NCI-H82 treated with DMSO at 0.1 percent for 48 hours (cell line): ENCODE measurements around the gene RBM47.
"Not testable (repeated sequence)": the region's sequence is repeated elsewhere in the genome, so short reads cannot be mapped to it uniquely, and the experiment has no call there.

Experiments used
- DNase-seq: peaks from one replicate; lab custom pipeline; 2025; ENCODE audit not compliant: unreplicated experiment; lab: John Stamatoyannopoulos, UW

RBM47 gene

GRCh38 chr4:40418430-40419230 is 211.0 kb downstream of the RBM47 start:
- no peak for DNase-seq

DNA sequence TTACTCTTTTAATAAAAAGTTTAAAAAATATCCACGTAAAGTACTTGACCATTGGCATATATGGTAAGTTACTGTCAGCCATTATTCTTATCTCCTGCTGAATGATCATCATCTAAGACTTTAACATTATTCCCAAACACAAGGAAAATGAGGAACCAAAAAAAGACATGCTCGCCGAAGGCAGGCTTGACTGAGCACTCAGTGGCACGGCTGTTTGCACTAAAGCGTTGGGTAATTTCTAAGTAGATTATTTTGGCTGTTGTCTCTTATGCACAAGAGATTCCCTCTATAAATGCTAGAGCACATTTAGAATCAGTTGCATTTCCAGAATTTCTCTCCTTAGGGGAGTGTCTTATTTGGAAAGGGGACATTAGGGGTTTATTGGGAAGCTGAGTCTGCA is 211.7 kb downstream of the RBM47 start:
- DNase-seq, result no peak

- DNase-seq, result no peak
These were observed 215.0 kb downstream of the RBM47 start for GRCh38 chr4:40414673-40415072.

GRCh38 chr4:40412866-40413795 is 216.5 kb downstream of the RBM47 start:
- DNase-seq, result no peak

- DNase-seq, result no peak
These were observed 217.3 kb downstream of the RBM47 start for GRCh38 chr4:40412388-40412787.

DNA sequence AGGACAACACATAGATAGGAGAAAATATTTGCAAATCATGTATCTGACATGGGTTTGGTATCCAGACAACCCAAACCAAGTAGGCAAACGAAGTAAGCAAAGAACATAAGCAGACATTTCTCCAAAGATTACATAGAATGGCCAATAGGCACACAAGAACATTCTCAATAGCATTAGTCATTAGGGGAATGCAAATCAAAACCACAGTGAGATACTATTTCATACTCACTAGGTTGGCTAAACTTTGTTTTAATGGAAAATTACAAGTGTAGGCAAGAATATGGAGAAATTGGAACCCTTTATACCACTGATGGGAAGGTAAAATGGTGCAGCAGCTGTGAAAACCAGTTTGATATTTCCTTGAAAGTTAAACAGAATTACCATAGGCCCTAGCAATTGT is 219.8 kb downstream of the RBM47 start:
- no peak for DNase-seq

DNA sequence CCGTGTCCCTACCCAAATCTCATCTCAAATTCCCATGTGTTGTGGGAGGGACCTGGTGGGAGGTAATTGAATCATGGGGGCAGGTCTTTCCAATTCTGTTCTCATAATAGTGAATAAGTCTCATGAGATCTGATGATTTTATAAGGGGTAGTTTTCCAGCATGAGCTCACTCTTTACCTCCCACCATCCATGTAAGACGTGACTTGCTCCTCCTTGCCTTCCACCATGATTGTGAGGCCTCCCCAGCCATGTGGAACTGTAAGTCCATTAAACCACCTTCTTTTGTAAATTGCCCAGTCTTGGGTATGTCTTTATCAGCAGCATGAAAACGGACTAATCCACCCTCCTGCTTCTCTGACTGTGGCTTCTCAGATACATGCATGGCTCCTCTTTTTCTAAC is 222.2 kb downstream of the RBM47 start:
- not testable (repeated sequence) for DNase-seq

DNA sequence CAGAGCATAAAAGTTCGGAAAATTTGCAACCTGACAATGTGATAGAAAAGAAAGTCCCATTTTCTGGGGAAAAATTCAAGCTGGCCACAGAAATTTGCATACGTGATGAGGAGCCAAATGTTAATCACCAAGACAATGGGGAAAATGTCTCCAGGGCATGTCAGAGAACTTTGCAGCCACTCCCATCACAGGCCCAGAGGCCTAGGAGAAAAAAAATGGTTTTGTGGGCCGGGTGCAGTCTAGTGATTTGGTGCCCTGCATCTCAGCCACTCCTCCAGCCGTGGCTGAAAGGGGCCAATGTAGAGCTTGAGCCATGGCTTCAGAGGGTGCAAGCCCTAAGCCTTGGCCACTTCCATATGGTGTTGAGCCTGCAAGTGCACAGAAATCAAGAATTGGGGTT is 223.3 kb downstream of the RBM47 start:
- no peak for DNase-seq

GRCh38 chr4:40405193-40405592 is 224.5 kb downstream of the RBM47 start:
- DNase-seq, result no peak

DNA sequence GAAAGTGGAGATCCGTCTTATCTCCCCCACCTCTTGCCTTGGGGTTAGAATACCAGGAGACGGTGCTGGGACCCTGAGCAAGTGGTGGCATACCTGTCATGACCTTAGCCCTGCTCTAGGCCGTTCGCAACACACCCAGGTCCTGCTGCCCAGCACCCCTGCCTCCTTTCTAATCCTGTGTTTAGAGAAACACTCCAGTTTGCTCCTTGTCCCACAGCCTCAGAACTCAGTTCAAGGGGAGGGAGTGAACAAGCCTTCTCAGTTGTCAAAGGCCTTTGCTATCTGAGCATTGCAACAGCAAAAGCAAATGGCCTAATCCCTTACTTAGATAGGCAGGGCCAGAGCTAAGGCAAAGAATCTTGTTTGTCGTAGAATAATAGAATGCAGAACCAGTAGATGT is 226.6 kb downstream of the RBM47 start:
- no peak for DNase-seq

DNA sequence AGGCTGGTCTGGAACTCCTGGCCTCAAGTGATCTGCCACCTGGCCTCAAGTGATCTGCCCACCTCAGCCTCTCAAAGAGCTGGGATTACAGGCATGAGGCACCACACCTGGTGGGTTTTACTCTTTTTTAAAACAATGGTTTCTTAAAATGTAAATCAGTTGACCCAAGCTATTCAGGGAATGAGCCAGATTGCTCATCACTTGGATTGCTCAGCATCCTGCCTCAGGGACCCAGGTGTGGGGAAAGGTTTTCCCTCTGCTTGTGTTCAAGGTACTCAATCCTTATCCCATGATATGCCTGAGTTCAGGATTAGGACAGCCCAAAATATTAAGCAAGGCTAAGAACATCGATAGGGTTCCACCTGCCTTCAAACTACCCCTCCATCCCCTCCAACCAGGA is 227.1 kb downstream of the RBM47 start:
- DNase-seq, result no peak

DNA sequence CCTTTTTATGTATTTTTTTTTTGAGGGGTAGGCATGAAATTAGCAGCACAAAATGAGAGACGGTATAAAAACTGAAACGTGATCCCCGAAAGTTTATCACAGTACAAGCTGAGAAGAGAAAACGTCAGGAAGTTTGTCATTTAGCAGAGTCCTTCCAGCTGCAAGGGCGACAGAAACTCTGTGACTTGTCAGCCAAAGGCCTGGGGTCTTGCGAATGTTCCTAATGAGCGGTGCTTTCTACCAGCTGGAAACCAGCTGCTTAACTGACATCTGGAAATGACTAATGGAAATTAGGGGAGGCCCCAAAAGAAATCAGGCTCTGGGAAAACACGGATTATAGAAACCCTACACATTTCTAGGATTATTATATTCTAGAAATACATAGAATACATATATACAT is 228.0 kb downstream of the RBM47 start:
- DNase-seq, result no peak

GRCh38 chr4:40401096-40401495 is 228.6 kb downstream of the RBM47 start:
- no peak for DNase-seq

GRCh38 chr4:40399578-40399977 is 230.1 kb downstream of the RBM47 start:
- DNase-seq, result no peak

- no peak for DNase-seq
These were observed 233.5 kb downstream of the RBM47 start for GRCh38 chr4:40395908-40396793.

- DNase-seq, result no peak
These were observed 234.3 kb downstream of the RBM47 start for GRCh38 chr4:40395166-40395900.

DNA sequence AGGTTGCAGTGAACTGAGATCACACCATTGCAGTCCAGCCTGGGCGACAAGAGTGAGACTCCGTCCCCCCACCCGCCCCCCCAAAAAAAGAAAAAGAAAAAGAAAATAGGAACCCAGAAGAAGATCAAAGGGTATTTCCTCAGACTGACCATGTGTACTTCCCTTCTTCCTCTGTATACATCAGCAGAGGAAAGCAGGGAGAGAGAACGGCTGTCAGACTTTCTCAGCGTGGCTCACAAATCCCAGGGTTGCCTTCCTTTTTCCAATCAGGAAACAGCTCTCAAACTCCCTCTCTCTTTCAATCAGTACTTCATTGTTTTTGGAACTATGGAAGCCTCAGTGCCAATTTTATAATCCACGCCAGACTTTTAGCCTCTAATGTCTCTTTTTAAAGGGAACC is 235.4 kb downstream of the RBM47 start:
- no peak for DNase-seq

GRCh38 chr4:40392241-40392640 is 237.4 kb downstream of the RBM47 start:
- DNase-seq, result not testable (repeated sequence)

GRCh38 chr4:40389986-40390385 is 239.7 kb downstream of the RBM47 start:
- DNase-seq, result no peak

GRCh38 chr4:40388239-40388638 is 241.4 kb downstream of the RBM47 start:
- no peak for DNase-seq
